ENCODE data around the gene RIC1.
A peak's percentile ranks its signal among the peaks of the same experiment; 100 is the strongest.
"Not testable (repeated sequence)": the region's sequence is repeated elsewhere in the genome, so short reads cannot be mapped to it uniquely, and the experiment has no call there.

Gene RIC1

DNA sequence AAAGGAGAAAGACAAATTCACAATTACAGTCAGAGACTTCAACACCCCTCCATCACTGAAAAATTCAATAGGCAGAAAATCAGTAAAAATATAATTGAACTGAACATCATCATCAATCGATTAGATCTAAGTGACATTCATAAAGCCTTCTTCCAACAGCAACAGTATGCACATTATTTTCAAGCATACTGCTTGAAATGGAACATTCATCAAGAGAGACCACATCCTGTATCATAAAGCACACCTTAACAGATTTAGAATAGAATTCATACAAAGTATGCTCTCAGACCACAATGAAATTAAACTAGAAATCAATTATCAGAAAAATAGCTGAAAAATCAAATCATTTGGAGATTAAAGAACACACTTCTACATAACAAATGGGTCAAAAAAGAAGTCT is 164.9 kb downstream of the RIC1 start:
- DNase-seq: no peak

DNA sequence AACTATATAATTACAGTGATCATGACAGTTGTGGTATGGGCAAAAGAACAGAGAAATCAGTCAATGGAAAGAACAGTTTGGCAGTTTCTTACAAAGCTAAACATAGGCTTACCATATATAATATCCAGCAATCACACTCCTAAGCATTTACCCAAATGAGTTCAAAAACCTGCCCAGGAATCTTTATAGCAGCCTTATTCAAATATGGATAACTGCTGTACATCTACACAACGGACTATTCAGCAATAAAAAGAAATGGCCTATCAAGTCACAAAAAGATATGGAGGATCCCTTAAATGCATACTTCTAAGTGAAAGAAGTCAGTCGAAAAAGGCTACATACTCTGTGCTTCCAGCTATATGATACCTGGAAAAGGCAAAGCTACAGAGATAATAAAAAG is 167.4 kb downstream of the RIC1 start:
- no peak for DNase-seq

DNA sequence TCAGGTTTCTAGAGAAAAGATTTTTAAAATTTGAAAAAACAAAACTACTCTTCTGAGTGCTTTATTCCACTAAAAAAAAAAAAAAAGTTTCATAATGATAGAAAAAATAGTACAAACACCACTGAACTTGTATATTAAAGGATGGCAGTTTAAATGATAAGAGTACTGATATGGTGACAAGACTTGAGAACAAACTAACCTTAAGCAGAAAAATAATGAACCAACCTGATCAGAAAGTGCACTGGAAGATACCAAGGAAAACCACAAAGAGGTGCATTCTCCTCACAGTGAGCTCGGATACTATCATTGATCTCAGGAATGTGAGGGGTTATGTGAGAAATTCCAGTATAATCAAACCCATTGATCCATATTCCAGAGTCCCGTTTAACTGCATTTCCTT is 169.7 kb downstream of the RIC1 start:
- no peak for DNase-seq

DNA sequence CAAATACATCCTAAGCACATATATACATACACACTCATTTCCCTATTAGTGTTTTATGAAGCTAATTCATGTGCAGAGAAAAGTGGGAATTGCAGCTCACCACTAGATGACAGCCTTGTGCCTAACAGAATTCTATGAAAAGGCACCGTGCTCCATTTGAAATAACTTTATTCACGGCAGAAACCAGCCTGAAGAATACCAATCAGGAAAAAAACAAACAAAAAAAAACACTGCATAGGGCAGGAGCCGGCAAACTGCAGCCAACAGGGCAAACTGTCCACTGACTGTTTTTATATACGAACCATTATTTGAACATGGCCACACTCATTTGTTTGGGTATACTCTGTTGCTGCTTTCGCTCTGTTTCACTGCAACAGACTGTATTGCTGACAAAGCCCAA is 170.4 kb downstream of the RIC1 start:
- DNase-seq: no peak

DNA sequence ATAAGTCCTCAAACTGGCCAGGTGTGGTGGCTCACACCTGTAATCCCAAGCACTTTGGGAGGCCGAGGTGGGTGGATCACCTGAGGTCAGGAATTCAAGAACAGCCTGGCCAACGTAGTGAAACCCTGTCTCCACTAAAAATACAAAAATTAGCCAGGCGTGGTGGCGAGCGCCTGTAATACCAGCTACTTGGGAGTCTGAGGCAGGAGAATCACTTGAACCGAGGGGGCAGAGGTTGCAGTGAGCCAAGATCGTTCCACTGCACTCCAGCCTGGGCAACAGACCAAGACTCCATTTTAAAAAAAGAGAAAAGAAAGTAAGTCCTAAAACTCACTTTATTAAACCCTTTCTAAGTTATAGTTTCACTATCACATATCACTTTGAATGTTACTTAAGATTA is 171.5 kb downstream of the RIC1 start:
- not testable (repeated sequence) for DNase-seq

DNA sequence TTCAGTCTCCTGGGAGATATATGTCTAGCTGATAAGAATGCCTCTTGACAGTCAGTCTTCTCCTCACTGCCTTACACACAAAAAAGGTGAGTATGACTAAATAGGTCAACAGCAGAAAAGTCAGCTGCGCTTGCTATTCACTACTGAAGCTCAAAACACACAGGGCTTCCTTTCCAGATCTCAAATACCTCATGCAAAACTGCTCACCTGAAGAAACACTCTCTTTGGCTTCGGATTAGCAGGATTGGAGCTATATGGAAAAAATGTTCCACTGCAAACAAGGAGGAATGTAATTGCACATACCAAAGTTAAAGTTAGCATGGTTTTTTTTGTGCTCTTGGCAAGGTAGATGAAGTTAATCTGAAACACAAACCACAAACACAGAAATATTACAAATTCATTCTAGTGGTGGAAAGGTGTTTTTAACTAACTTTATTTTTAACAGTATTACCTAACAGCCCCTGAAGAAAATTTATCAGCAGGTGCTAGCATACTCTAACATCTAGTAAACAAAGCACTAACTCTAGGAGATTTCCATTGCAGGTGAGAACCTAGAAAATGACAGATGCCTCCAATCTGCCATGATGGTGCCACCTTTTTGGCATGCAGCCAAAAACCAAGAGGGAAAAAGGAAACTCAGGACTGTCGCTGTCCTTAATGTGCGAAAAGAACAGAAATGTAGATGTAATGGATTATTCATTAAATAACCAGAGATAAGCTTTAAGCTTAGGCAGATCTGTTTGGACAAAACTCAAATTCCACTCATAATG is 172.2 kb downstream of the RIC1 start:
- DNase-seq: peak in 1 of 2 experiments; percentile 2

DNA sequence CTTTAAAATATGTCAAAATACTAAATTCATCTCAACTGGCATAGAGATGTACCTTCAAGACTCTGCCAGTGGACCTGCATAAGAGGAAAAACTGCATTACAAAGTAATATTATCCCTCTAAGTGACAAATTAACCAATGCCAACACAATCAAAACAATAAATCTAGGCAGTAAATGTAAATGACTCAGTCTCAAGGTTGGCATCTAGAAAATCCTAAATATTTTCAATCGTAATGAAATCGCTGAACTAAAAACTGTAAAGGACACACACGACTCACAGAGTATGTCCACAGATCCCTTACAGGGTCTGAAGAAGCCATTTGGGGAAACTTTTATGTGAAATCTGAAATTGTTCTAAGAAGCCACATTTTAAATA is 172.8 kb downstream of the RIC1 start:
- no peak for DNase-seq

DNA sequence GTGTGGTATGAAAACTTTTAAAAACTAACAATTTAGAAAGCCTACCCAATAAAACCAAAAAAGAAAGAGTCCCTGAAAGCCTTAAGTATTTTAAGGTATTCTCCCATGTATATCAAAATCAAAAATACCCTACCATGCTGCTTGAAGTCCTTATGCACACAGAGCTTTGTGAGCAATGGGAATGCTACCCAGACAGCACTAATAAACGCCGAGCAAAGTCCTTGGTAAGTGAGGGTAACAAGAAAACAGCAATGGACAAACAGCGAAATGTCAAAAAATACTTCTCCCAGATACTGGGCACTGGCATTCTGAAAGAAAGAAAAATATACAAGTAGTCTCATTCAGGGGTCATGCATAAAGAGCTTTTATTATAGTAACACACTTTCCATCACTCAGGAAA is 176.6 kb downstream of the RIC1 start:
- no peak for DNase-seq

DNA sequence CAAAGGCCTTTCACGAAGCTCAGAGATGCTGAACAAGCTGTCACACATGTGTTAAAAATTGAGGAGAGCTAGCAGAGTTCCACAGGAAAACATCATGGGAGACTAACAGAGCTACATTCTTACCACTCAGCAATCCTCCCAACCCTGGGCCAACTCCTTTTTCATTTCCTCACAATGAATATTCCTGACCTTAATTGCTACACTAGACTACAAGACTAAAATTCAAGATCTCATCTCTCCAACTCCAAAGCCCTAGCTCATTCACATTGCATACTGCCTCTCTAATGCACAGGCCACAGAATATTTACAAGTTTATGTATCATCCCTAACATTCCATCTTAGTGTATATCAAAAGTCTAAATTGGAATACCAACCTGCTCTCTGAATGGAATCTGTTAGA is 182.8 kb downstream of the RIC1 start:
- DNase-seq: no peak

DNA sequence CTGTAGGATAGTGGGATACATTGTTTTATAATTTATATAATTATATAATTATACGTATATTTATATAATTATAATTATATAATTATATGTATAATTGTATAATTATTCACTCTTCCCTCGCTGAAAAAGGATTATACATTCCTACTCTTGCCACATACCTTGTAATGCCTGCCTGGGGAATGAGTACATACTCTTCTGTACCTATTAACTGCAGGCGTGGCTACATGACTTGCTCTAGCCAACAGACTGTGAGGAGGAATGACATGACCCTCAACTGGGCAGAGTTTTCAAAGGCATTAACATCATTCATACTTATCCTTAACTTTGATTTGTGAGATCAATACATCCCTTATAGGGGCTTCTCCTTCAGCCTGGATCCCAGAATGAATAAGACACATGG is 184.9 kb downstream of the RIC1 start:
- DNase-seq: no peak

DNA sequence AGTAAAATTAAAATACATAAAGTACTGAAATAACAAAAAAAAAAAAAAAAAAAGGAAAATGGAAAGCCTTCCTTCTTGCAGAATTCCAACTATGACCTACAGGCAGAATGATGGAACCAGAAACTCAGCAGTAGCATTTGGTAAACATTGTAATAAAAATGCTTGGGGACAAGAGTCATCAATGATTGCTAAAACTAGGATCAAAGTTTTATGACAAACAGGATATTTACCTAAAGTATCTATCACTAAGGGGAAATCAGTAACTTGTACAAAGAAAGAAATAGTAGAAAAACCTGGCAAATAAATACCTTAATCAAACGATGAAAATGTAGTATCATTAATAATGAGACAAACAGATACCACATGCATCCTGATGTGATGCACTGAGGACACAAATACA is 186.6 kb downstream of the RIC1 start:
- no peak for DNase-seq

DNA sequence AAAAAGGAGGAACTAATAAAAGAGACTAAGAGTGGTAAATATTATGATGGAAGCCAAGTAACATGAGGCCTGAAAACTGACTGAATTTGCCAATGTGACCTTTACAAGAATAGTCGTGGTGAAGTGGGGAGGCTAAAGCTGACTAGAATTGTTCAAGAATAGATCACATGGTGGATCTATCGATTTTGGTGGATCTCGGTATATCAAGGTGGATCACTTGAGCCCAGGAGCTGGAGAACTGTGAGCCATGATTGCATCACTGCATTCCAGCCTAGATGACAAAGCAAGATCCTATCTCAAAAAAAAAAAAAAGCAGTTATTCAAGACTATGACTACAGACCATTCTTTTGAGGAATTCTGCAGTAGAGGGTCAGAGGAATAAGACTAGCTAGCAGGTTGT is 189.0 kb downstream of the RIC1 start:
- no peak for DNase-seq

DNA sequence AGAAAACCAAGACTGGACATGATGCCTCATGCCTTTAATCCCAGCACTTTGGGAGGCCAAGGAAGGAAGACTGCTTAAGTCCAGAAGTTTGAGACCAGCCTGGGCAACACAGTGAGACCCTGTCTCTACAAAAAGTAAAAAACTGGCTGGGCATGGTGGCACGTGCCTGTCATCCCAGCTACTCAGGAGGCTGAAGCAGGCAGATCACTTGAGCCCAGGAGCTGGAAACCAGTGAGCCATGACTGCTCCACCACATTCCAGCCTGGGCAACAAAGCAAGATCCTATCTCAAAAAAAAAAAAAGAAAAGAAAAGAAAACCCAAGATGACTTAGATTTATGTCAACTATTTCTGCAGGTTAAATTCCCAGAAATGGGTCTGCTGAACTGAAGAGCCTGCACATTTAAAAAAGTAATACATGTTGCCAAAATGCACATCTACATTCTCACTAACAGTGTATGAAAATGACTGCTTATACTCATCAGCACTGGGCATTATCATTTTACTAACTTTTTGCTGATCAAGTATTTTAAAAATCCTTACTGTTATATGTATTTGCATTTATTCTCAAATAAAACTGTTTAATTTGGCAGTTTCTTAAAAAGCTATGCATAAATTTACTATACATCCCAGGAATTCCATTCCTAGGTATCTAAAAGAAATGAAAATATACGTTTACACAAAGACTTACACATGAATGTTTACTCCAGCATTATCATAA is 189.7 kb downstream of the RIC1 start:
- no peak for DNase-seq

DNA sequence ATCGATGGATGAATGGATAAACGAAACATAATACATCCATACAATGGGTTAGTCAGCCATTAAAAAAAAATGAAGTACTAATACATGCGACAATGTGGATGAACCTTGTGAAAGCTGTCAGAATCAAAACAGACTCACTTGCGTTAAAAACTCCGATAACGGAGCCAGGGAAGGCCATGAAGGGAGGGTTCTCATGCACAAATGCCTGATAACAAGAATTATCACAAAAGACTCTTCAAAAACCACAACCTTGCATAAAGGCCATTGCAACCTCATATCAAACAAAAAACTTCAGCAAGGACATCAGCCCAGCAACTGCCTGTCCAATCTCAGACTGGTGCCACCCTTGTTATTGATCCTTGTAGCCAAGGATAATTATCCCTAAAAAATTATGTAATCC is 190.3 kb downstream of the RIC1 start:
- DNase-seq: no peak

DNA sequence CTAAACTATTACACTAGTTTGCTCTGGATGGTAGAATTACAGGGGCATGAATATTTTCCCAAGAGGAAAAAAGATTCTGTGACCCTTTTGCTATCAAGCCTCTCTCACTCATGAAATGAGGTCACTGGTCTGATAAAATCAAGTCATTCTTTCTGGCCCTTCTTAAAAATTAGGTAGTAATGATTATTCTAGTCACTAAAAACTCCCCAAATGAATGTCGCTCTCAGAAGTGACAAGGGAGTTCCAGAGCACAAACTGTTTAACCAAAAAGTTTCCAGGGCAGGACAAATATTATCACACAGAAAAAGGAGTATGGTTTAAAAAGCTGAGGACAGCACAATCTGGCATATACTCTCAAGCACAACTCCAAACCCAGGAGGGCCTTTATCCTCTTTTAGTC is 191.5 kb downstream of the RIC1 start:
- DNase-seq: no peak

DNA sequence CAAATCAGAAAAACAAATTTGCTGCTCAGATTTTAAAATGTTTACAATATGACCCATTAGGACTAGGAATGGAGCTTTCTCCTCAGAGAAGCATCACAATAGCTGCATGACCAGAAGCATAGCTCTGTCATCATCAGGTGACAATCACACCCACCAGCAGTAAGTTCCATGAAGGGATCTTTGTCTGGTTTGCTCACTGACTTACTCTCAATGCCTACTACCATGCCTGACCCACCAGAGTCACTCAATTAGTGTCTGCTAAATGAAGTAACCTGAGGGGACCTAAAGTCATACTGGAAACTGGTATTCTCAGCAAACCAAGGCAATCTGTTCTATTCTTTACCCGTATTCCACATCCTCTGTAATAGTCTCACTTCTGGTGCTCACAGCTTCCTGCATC is 196.3 kb downstream of the RIC1 start:
- DNase-seq: no peak
